Sigmoid colon (tissue), 7 donors: Measurements from ENCODE around the gene GSE1. TPM values are rescaled to one million over a fixed set of nuclear protein-coding genes. Genes with fewer than 3 reads are reported as not detected.

Experiments used
- DNase-seq: peaks from one replicate; pipeline ENCODE4 v3.0.0-alpha.2; 2019
- H3K27ac ChIP-seq, 4 donors: fragments of 200-600 bp; sonication (generic); one replicate each; pipeline ENCODE4 v1.5.1; 2016 to 2019; ENCODE audit warnings: mild to moderate bottlenecking in 1 of 4
- H3K27me3 ChIP-seq, 3 donors: fragments of 200-600 bp; sonication (generic); one replicate each; pipeline ENCODE4 v1.5.1; 2019; ENCODE audit warnings: mild to moderate bottlenecking in 1 of 3
- H3K36me3 ChIP-seq, 4 donors: fragments of 200-600 bp; sonication (generic); one replicate each; pipeline ENCODE4 v1.5.1; 2016 to 2019
- H3K4me1 ChIP-seq, 4 donors: fragments of 200-600 bp; sonication (generic); one replicate each; pipeline ENCODE4 v1.5.1; 2017 to 2019
- H3K4me3 ChIP-seq, 4 donors: fragments of 200-600 bp; sonication (generic); one replicate each; pipeline ENCODE4 v1.5.1; 2017 to 2019; ENCODE audit warnings: mild to moderate bottlenecking in 2 of 4, moderate library complexity in 1 of 4
- H3K9me3 ChIP-seq, 4 donors: fragments of 200-600 bp in 3 of 4; sonication (generic) in 3 of 4; one replicate each; pipeline versions ENCODE4 v1.5.1 to v1.6.1; 2013 to 2019
- EP300 ChIP-seq, 4 donors: sonication (generic); formaldehyde crosslinking; IDR thresholded peaks; one replicate each; pipeline ENCODE4 v1.6.1; 2017; ENCODE audit warnings: antibody characterized with exemption in 4 of 4
- POLR2A ChIP-seq, 2 donors: fragments of 450-650 bp; IDR thresholded peaks; one replicate each; pipeline ENCODE4 v1.6.1; 2016; ENCODE audit warnings: antibody characterized with exemption in 2 of 2, mild to moderate bottlenecking in 2 of 2, moderate library complexity in 2 of 2
- POLR2AphosphoS5 ChIP-seq, 4 donors: sonication (generic); formaldehyde crosslinking; IDR thresholded peaks; one replicate each; pipeline ENCODE4 v1.6.1; 2017; ENCODE audit warnings: antibody characterized with exemption in 4 of 4
- WGBS, 2 donors: extraction: QIAGEN DNeasy Blood & Tissue Kit; methylation state at CpG; one replicate each; pipeline ENCODE4 v1.1.7; 2013; 5-methylcytosine and 5-hydroxymethylcytosine counted together
- intact Hi-C: fragments of 100-400 bp; cut with DNase I; formaldehyde crosslinking; loops from one replicate; pipeline ENCODE4 v1.15.1; 2023
- polyA plus RNA-seq, 3 donors: library from polyadenylated mRNA; stranded (reverse); fragments of 200-250 nt; gene quantifications; one replicate each; pipeline ENCODE4 v1.2.3, GENCODE V29; 2013
- total RNA-seq, 4 donors: library from RNA; depleted of rRNA; stranded (reverse); fragments of >200 nt; gene quantifications; one replicate each; pipeline ENCODE4 v1.1.0, GENCODE V29; 2016
- TF ChIP-seq, protein P1 (sequence below), 4 experiments: fragments of 450-650 bp in 3 of 4; fragments of 200-600 bp in 1 of 4; IDR thresholded peaks; one replicate each; pipeline ENCODE4 v1.5.1; 2016 to 2019; ENCODE audit warnings: antibody characterized with exemption in 4 of 4, mild to moderate bottlenecking in 3 of 4, moderate library complexity in 2 of 4
- donor health status: healthy with polysubstance abuse.
- donor health status: Bipolar disorder and iron deficiency.
- donor health status: healthy.

GSE1 gene
- total and polyA plus RNA-seq, 7 donors: 12.0 to 76.7 (median 42.5) TPM

DNA sequence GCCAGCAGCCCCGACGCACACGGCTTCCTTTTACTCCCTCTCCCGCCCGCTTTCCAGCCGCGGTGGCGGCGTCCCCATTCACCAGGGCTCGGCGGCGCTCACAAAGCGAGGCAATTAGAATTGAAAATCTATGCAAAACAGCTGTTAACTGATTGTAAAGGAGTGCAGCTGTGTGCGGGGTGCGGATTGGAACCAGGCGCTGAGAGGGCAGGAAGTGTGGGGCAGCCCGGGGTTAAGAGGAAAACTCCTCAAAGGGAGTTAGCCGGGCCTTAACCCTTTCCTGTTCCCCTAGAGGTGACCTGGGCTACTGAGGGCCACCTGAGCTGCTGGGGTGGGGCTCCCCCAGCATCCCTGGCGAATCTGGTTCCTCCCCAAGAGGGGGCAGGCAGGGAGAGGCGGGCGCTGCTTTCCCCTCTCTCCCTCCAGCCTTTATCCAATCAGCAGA lies 5.8 kb upstream of the GSE1 start:
- H3K4me1 ChIP-seq: peaks cover 0 to 91% (median 81%) of the 10 kb centered on the region in 4 donors
- no peaks in the 10 kb centered on the region for H3K27me3 ChIP-seq
- H3K36me3 ChIP-seq: no peaks in the 10 kb centered on the region
- intact Hi-C loops: no loop called here
- H3K27ac ChIP-seq: peak overlapping the region in 3 of 4 donors; percentile 73 to 80 (median 78)
- WGBS, 2 donors: 6 to 13% methylated on average over 21 of the region's 21 CpGs
- peak overlapping the region in 2 of 4 donors; percentile 21 to 23 for H3K4me3 ChIP-seq
- DNase-seq: no peak
- TF ChIP-seq EP300 (IDR thresholded peaks at IDR 0.05): no peak
- TF ChIP-seq, protein P1, sequence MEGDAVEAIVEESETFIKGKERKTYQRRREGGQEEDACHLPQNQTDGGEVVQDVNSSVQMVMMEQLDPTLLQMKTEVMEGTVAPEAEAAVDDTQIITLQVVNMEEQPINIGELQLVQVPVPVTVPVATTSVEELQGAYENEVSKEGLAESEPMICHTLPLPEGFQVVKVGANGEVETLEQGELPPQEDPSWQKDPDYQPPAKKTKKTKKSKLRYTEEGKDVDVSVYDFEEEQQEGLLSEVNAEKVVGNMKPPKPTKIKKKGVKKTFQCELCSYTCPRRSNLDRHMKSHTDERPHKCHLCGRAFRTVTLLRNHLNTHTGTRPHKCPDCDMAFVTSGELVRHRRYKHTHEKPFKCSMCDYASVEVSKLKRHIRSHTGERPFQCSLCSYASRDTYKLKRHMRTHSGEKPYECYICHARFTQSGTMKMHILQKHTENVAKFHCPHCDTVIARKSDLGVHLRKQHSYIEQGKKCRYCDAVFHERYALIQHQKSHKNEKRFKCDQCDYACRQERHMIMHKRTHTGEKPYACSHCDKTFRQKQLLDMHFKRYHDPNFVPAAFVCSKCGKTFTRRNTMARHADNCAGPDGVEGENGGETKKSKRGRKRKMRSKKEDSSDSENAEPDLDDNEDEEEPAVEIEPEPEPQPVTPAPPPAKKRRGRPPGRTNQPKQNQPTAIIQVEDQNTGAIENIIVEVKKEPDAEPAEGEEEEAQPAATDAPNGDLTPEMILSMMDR (IDR thresholded peaks at IDR 0.05): peak in 1 of 4 experiments; percentile 6
- H3K9me3 ChIP-seq: no peaks in the 10 kb centered on the region

DNA sequence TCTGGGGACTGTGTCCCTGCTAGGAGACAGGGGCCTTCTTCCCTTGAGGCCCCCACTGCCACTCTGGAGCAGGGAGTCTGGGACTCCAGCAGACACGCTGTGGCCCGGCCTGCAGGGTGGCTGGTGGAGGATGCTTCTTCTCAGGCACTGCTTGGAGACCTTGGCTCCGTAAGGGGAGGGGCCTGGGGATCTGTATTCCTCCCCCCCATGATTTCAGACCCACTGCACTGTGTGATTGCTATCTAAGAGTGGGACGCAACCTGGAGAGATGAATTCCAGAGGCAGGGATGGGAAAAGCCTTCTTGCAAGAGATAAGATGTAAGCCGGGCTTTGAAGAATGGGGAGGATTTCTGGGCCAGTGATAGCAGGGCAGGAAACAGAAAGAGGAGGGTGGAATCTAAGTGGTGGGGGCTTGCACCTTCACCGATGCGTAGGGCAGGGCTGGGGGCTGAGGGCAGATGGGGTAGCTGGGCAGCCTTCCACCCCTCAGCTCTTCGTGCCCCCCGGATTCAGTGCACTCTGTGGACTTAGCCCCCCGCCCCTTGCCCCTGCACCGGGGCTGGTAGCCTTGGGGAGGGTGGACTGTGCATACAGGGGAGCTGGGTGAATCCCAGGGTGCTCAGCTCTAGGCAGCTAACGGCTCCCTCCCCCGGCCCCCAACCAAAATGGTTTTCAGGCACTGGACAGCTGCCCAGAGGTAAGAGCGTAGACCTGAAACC lies 5.2 kb upstream of the GSE1 start:
- no peak overlapping the region for H3K4me3 ChIP-seq
- H3K36me3 ChIP-seq: no peaks in the 10 kb centered on the region
- H3K27me3 ChIP-seq: no peaks in the 10 kb centered on the region
- no peak for DNase-seq
- peak overlapping the region in 3 of 4 donors; percentile 73 to 80 (median 78) for H3K27ac ChIP-seq
- WGBS, 2 donors: 75 to 84% methylated on average over 14 of the region's 14 CpGs
- no peaks in the 10 kb centered on the region for H3K9me3 ChIP-seq
- intact Hi-C loops: no loop called here
- no peak for TF ChIP-seq POLR2AphosphoS5 (IDR thresholded peaks at IDR 0.05)
- TF ChIP-seq, protein P1 (IDR thresholded peaks at IDR 0.05): no peak
- TF ChIP-seq POLR2A (IDR thresholded peaks at IDR 0.05): no peak
- no peak for TF ChIP-seq EP300 (IDR thresholded peaks at IDR 0.05)
- peaks cover 0 to 91% (median 81%) of the 10 kb centered on the region in 4 donors for H3K4me1 ChIP-seq

DNA sequence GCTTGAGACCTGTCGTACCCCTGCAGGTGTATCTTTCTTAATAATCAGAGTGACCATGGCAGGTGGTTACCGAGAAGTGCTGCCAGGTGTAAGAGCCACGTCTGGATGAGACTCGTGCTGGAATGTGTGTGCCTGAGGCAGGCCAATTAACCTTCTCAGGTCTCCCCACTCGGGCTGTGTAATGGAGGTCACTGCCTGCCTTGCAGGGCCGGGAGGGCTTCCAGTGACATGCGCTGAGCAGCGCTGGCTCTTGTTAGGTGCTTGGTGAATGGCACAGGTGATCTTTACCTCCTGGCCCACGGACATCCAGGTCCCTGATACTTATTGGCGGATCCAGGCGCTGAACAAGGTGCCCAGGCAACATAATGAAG lies 4.6 kb upstream of the GSE1 start:
- intact Hi-C loops: no loop called here
- H3K36me3 ChIP-seq: no peaks in the 10 kb centered on the region
- TF ChIP-seq POLR2A (IDR thresholded peaks at IDR 0.05): no peak
- no peak for TF ChIP-seq POLR2AphosphoS5 (IDR thresholded peaks at IDR 0.05)
- TF ChIP-seq, protein P1 (IDR thresholded peaks at IDR 0.05): no peak
- TF ChIP-seq EP300 (IDR thresholded peaks at IDR 0.05): no peak
- DNase-seq: no peak
- no peaks in the 10 kb centered on the region for H3K27me3 ChIP-seq
- 70 to 86% methylated on average over 11 of the region's 11 CpGs for WGBS, 2 donors
- peak overlapping the region in 3 of 4 donors; percentile 73 to 80 (median 78) for H3K27ac ChIP-seq
- H3K4me3 ChIP-seq: no peak overlapping the region
- no peaks in the 10 kb centered on the region for H3K9me3 ChIP-seq
- peaks cover 0 to 88% (median 78%) of the 10 kb centered on the region in 4 donors for H3K4me1 ChIP-seq

DNA sequence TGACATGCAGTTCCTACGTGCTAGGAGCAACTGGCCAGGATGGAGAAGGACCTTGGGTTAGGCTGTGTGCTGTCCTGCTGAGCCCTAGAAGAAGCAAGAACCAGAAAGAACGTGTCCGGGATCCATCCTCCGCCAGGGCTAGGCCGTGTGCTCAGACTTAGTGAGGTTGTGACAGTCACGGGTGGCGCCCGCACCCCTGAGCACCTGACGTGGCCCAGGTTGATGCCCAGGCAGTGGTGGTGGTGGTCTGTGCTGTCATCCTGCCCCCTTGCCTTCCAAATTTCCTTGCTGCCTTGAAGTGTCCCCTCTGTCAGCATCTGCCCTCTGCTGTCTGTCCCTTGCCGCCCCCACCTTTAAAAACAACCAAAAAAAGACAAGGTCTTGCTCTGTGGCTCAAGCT lies 4.2 kb upstream of the GSE1 start:
- WGBS, 2 donors: 92 to 93% methylated on average over 10 of the region's 10 CpGs
- Histone ChIP-seq H3K27me3 (no peaks in the 10 kb centered on the region), H3K36me3 (no peaks in the 10 kb centered on the region), H3K9me3 (no peaks in the 10 kb centered on the region), H3K27ac (peak overlapping the region in 3 of 4 donors; percentile 0 to 80 (median 78)), H3K4me3 (no peak overlapping the region), H3K4me1 (peaks cover 0 to 88% (median 78%) of the 10 kb centered on the region in 4 donors)
- TF ChIP-seq POLR2A (IDR thresholded peaks at IDR 0.05) (no peak), POLR2AphosphoS5 (IDR thresholded peaks at IDR 0.05) (no peak), EP300 (IDR thresholded peaks at IDR 0.05) (no peak)
- TF ChIP-seq, protein P1 (IDR thresholded peaks at IDR 0.05): no peak
- intact Hi-C loops: no loop called here
- no peak for DNase-seq
